Hematopoietic multipotent progenitor cell treated with erythropoietin and hydrocortisone succinate and interleukin-3 and kit ligand, for 4 days (in vitro differentiated cells): Measurements from ENCODE around the gene PTPN11.
A peak's percentile ranks its signal among the peaks of the same experiment; 100 is the strongest.
"Not testable (repeated sequence)": the region's sequence is repeated elsewhere in the genome, so short reads cannot be mapped to it uniquely, and the experiment has no call there.

Source experiments
- DNase-seq: peaks from one replicate; pipeline ENCODE4 v3.0.0-alpha.2; 2015

Gene PTPN11

GRCh38 chr12:112518365-112518735 is 99.6 kb downstream of the PTPN11 start:
- no peak for DNase-seq

- DNase-seq = not testable (repeated sequence)
Measured at GRCh38 chr12:112519841-112520340, 101.1 kb downstream of the PTPN11 start.

- no peak for DNase-seq
Measured at GRCh38 chr12:112523856-112524255, 105.1 kb downstream of the PTPN11 start.

- no peak for DNase-seq
Measured at GRCh38 chr12:112524269-112524668, 105.5 kb downstream of the PTPN11 start.

- peak; percentile 30 for DNase-seq
Measured at GRCh38 chr12:112524676-112525425, 106.1 kb downstream of the PTPN11 start.

GRCh38 chr12:112525426-112525809 is 106.7 kb downstream of the PTPN11 start:
- DNase-seq = no peak

GRCh38 chr12:112527082-112527481 is 108.3 kb downstream of the PTPN11 start:
- DNase-seq = no peak

- no peak for DNase-seq
Measured at GRCh38 chr12:112527501-112527900, 108.8 kb downstream of the PTPN11 start.

- no peak for DNase-seq
Measured at GRCh38 chr12:112528521-112528920, 109.8 kb downstream of the PTPN11 start.

GRCh38 chr12:112530941-112531340 is 112.2 kb downstream of the PTPN11 start:
- DNase-seq = no peak

GRCh38 chr12:112532106-112532505 is 113.4 kb downstream of the PTPN11 start:
- no peak for DNase-seq

GRCh38 chr12:112533528-112533927 is 114.8 kb downstream of the PTPN11 start:
- DNase-seq = no peak

GRCh38 chr12:112535017-112535416 is 116.3 kb downstream of the PTPN11 start:
- no peak for DNase-seq

GRCh38 chr12:112535637-112536366 is 117.1 kb downstream of the PTPN11 start:
- DNase-seq = no peak

- DNase-seq = no peak
Measured at GRCh38 chr12:112536367-112536730, 117.6 kb downstream of the PTPN11 start.

- DNase-seq = peak; percentile 20
Measured at GRCh38 chr12:112537710-112538396, 119.1 kb downstream of the PTPN11 start.

GRCh38 chr12:112538740-112539139 is 120.0 kb downstream of the PTPN11 start:
- no peak for DNase-seq

GRCh38 chr12:112539221-112539620 is 120.5 kb downstream of the PTPN11 start:
- no peak for DNase-seq

GRCh38 chr12:112540021-112540420 is 121.3 kb downstream of the PTPN11 start:
- DNase-seq = no peak

- no peak for DNase-seq
Measured at GRCh38 chr12:112543751-112544150, 125.0 kb downstream of the PTPN11 start.

GRCh38 chr12:112546339-112546738 is 127.6 kb downstream of the PTPN11 start:
- no peak for DNase-seq

GRCh38 chr12:112546996-112547395 is 128.2 kb downstream of the PTPN11 start:
- DNase-seq = no peak

GRCh38 chr12:112549031-112549430 is 130.3 kb downstream of the PTPN11 start:
- DNase-seq = no peak

GRCh38 chr12:112551681-112552080 is 132.9 kb downstream of the PTPN11 start:
- no peak for DNase-seq
